ENCODE results near the gene GPR89A. TPM values are rescaled to one million over a fixed set of nuclear protein-coding genes. Genes with fewer than 3 reads are reported as not detected.
"Not testable (repeated sequence)": the region's sequence is repeated elsewhere in the genome, so short reads cannot be mapped to it uniquely, and the experiment has no call there.

Gene GPR89A
- total and polyA plus RNA-seq, 12 donors: 17.8 to 86.6 (median 27.3) TPM

GRCh38 chr1:145716641-145717345, 109.0 kb downstream of the GPR89A start:
- 77 to 87% (median 78%) methylated on average over 10 of the region's 10 CpGs for WGBS, 4 donors
- no peaks in the 10 kb centered on the region for H3K9me3 ChIP-seq (replicated peaks in 1 of 3)
- no peak for TF ChIP-seq POLR2A (IDR thresholded peaks at IDR 0.05)
- TF ChIP-seq CTCF (IDR thresholded peaks at IDR 0.05): no peak
- no peak for DNase-seq
- no peaks in the 10 kb centered on the region for H3K36me3 ChIP-seq (replicated peaks in 1 of 2)
- peaks cover 6 to 27% of the 10 kb centered on the region in 2 donors for H3K4me1 ChIP-seq (replicated peaks in 1 of 2)
- H3K4me3 ChIP-seq: no peak overlapping the region
- no peak overlapping the region for H3K27ac ChIP-seq
- intact Hi-C loops (cut with DNase I): no loop called here
- H3K27me3 ChIP-seq: no peaks in the 10 kb centered on the region

GRCh38 chr1:145717833-145718232, 110.0 kb downstream of the GPR89A start:
- H3K27ac ChIP-seq: no peak overlapping the region
- H3K4me1 ChIP-seq (replicated peaks in 1 of 2): peaks cover 6 to 27% of the 10 kb centered on the region in 2 donors
- 50 to 70% (median 61%) methylated on average over 1 of the region's 1 CpG for WGBS, 4 donors
- intact Hi-C loops (cut with DNase I): no loop called here
- no peak for DNase-seq
- H3K27me3 ChIP-seq: no peaks in the 10 kb centered on the region
- TF ChIP-seq CTCF (IDR thresholded peaks at IDR 0.05) (no peak), POLR2A (IDR thresholded peaks at IDR 0.05) (no peak)
- no peaks in the 10 kb centered on the region for H3K9me3 ChIP-seq (replicated peaks in 1 of 3)
- H3K4me3 ChIP-seq: no peak overlapping the region
- no peaks in the 10 kb centered on the region for H3K36me3 ChIP-seq (replicated peaks in 1 of 2)

- peaks cover 6 to 26% of the 10 kb centered on the region in 2 donors for H3K4me1 ChIP-seq (replicated peaks in 1 of 2)
- H3K27me3 ChIP-seq; H3K9me3 ChIP-seq (replicated peaks in 1 of 3); intact Hi-C loops (cut with DNase I); H3K27ac ChIP-seq; H3K4me3 ChIP-seq; DNase-seq; H3K36me3 ChIP-seq (replicated peaks in 1 of 2): not testable (repeated sequence)
- WGBS, 4 donors: 89 to 91% (median 89%) methylated on average over 5 of the region's 5 CpGs
Measured at GRCh38 chr1:145718465-145718864, 110.7 kb downstream of the GPR89A start.

- 85 to 89% (median 88%) methylated on average over 12 of the region's 12 CpGs for WGBS, 4 donors
- Histone ChIP-seq H3K4me1 (replicated peaks in 1 of 2) (peaks cover 5 to 18% of the 10 kb centered on the region in 2 donors), H3K27ac (no peak within 1 kb of the TSS), H3K27me3 (no peaks in the 10 kb centered on the region), H3K36me3 (replicated peaks in 1 of 2) (no peaks in the 10 kb centered on the region), H3K9me3 (replicated peaks in 1 of 3) (no peaks in the 10 kb centered on the region), H3K4me3 (no peak within 1 kb of the TSS)
- DNase-seq: no peak
- intact Hi-C loops (cut with DNase I): no loop called here
- TF ChIP-seq CTCF (IDR thresholded peaks at IDR 0.05) (no peak), POLR2A (IDR thresholded peaks at IDR 0.05) (no peak)
Measured at GRCh38 chr1:145719230-145720079, 111.7 kb downstream of the GPR89A start, which contains the start of gene CD160. Gene CD160, plus strand, starts transcription at chr1:145719499. Its CDS starts 8,829 bp downstream, at chr1:145728328.

Other genes with a start within 250 kb of the GPR89A start
- 1 to 10 TPM; 1.4 to 4.6 (median 2.6) TPM for gene NBPF20, start 182.4 kb upstream of the GPR89A start, total RNA-seq
- 1 to 10 TPM in 1 of 3 donors, under 1 TPM in 2; 0.44 to 2.4 (median 0.72) TPM for gene NBPF20, start 182.4 kb upstream of the GPR89A start, polyA plus RNA-seq
- gene PDZK1, start 99.4 kb downstream of the GPR89A start, total RNA-seq: 1 to 10 TPM; 1.8 to 7.5 (median 3.3) TPM
- gene PDZK1, start 99.4 kb downstream of the GPR89A start, polyA plus RNA-seq: 1 to 10 TPM; 3.4 to 3.9 (median 3.5) TPM
- gene CD160, start 111.5 kb downstream of the GPR89A start, total RNA-seq: under 1 TPM in 2 of 9 donors, not detected in 7; 0.21 to 0.22 TPM
- under 1 TPM; 0.10 to 0.48 (median 0.35) TPM for gene CD160, start 111.5 kb downstream of the GPR89A start, polyA plus RNA-seq
- 10 to 100 TPM in 8 of 9 donors, 1 to 10 TPM in 1; 8.3 to 19.2 (median 13.0) TPM for gene RNF115, start 216.1 kb downstream of the GPR89A start, total RNA-seq
- gene RNF115, start 216.1 kb downstream of the GPR89A start, polyA plus RNA-seq: 10 to 100 TPM in 1 of 3 donors, 1 to 10 TPM in 2; 8.4 to 17.1 (median 9.3) TPM
- 10 to 100 TPM; 15.5 to 28.4 (median 20.8) TPM for gene POLR3C, start 216.2 kb downstream of the GPR89A start, total RNA-seq
- gene POLR3C, start 216.2 kb downstream of the GPR89A start, polyA plus RNA-seq: 10 to 100 TPM; 12.0 to 19.8 (median 16.2) TPM
- 1 to 10 TPM; 1.5 to 6.5 (median 3.4) TPM for gene NUDT17, start 237.6 kb downstream of the GPR89A start, total RNA-seq
- gene NUDT17, start 237.6 kb downstream of the GPR89A start, polyA plus RNA-seq: 1 to 10 TPM; 2.1 to 7.8 (median 3.2) TPM